Stimulated activated CD4-positive, alpha-beta T cell treated with anti-CD3 and anti-CD28 coated beads, Interleukin-1b, Interleukin-23, amount 100 ng/mL, for 48 hours (primary cell): ENCODE measurements around the gene TFPI.

Experiments
- DNase-seq: peaks from one replicate; pipeline ENCODE4 v3.0.0-alpha.2; 2020

Gene TFPI

GRCh38 chr2:187461294-187462261 is 92.7 kb downstream of the TFPI start:
- DNase-seq = no peak

GRCh38 chr2:187459256-187459655 is 95.0 kb downstream of the TFPI start:
- no peak for DNase-seq

DNA sequence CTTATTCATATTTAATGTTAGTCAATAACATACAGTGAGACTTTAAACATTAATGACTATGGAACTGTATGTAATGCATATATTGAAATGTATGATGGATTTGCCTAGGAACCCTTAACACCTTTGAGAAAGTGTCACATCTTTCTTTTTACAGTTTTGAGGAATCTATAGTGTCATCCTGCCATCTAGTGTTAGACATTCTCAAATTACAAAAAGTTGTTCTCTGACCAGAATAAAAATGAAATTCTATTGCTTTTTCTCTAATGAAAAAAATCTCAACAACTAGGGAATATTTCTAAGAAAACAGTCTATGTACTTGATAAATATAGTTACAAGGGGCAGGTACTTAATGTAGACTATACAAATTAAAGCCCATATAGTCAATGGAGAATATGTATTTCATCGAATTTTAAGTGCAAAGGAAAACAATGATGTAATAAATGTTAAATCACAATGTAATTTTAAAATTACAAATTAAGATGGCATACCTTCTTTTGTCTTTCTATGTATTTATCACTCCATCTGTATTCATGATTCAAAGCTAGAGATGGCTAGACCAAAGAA is 101.1 kb downstream of the TFPI start:
- no peak for DNase-seq

GRCh38 chr2:187451510-187451909 is 102.7 kb downstream of the TFPI start:
- no peak for DNase-seq

DNA sequence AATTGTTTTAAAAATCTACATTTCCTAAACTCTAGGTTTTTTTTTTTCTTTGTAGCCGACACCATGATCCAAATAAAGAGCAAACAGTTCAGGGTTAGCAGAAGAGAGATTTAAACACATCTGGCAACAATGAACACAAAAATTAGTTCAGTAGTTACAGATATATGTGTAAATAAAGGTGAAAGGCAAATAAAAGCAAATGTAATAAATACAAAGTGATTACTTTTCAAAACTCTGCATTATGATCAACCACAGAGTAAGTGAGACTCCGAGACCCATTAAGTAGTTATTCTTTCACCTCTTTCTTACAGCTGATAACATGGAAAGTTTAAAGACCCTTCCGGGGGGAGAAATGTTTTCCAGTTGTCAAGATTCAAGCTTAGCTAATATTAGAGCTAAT is 106.9 kb downstream of the TFPI start:
- no peak for DNase-seq

DNA sequence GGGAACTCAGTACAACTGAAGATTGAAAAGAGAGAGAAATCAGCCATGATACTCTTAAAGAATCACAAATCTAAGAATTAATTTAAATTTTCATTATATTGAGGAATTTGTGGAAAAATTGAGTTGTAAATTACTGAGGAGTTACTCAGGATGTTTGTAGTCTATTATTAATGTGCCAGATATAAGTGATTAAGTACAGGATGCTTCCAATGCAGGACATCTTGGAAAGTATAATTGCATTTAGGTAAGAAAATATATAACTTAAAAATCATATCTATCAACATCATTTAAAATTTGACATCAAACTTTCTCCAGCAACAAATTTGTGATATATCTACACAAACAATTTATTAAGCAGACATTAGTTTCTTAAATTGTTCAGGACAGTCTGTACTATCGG is 107.5 kb downstream of the TFPI start:
- DNase-seq = no peak

- no peak for DNase-seq
Observed at GRCh38 chr2:187445051-187445450, 109.2 kb downstream of the TFPI start.

- no peak for DNase-seq
Observed at GRCh38 chr2:187442778-187443177, 111.5 kb downstream of the TFPI start.

GRCh38 chr2:187442378-187442777 is 111.9 kb downstream of the TFPI start:
- no peak for DNase-seq

DNA sequence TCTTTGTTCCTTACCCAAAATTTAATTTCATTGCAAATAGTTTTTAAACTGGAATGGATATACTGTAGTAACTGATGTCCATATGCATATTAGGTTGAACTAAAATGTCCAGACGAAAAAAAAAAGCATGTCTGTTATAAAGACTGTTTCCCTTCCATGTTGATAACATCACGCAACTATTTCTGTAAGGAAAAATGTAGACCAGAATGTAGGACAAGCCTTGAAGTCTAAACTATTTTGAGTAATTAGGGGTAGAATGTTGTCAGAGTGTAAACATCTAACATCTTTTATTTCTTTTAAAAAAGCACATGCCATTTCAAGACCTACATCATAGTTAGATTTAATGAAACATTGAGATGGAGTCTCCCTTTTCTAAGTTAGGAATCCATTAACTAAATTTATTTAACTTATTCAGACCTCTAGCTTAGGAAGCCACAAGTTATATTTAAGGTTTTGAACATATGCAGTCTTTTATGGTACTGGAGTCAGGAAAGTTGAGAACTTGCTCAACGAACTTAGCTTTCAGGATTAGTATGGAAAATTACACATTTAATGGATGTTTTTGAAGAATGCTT is 114.0 kb downstream of the TFPI start:
- no peak for DNase-seq

DNA sequence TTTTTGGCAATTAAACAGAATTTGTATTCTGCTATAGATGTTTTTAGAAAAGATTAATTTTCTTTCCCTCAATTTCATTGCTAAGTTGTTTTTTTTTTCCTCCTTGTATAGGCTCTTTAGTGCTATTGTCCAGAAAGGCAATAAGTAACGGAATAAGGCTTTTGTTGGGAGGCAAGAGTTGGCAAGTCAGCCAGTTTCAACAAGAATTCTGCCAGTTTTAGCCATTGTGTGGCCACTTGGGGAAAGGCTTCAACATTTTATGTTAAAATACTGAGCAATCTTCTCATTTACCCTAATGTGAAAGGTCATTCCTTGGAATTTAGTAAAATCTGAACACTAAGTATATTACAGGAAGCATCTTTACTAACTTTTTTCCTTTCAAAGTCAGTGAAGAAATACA is 115.8 kb downstream of the TFPI start:
- no peak for DNase-seq

DNA sequence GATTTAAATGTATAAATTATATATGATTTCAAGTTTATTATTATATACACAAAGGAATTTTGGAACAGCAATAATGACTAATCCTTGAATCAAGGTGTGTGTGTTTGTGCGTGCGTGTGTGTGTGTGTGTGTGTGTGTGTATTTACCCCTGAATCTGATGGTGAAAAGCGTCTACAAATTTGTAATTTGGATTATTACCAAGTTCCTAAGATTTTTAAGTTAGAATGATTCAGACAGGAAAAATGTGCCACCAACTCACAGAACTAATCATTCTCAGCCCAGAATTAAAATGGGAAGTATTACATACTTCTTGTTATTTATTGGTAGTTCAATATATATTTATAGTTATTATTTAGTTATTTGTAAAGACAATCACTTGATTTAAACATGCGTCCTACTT is 118.5 kb downstream of the TFPI start:
- no peak for DNase-seq

- DNase-seq = no peak
Observed at GRCh38 chr2:187435078-187435477, 119.2 kb downstream of the TFPI start.

GRCh38 chr2:187434342-187434785 is 119.9 kb downstream of the TFPI start:
- DNase-seq = no peak

- no peak for DNase-seq
Observed at GRCh38 chr2:187431911-187432310, 122.3 kb downstream of the TFPI start.

DNA sequence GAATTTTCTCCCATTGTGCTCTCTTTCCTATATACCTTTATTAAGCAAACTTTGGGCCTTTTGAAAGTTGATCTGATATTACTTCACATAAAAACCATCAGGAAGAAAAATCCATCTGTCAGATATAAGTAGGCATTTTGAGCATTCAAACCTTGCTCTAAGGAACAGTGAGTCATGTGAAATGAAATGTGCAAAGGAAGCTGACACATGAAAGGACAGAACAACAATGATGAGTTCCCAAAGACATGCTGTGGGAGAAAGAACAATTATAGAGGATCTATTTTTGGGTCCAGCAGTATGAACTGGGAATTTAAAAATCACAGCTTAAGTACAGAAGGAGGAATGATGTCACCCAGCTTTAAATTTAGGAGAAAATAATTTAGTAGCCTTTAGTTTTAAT is 124.2 kb downstream of the TFPI start:
- no peak for DNase-seq

GRCh38 chr2:187424146-187424545 is 130.1 kb downstream of the TFPI start:
- DNase-seq = no peak

GRCh38 chr2:187422282-187422681 is 132.0 kb downstream of the TFPI start:
- DNase-seq = no peak

- DNase-seq = no peak
Observed at GRCh38 chr2:187421519-187421918, 132.7 kb downstream of the TFPI start.

GRCh38 chr2:187419808-187420207 is 134.4 kb downstream of the TFPI start:
- no peak for DNase-seq

DNA sequence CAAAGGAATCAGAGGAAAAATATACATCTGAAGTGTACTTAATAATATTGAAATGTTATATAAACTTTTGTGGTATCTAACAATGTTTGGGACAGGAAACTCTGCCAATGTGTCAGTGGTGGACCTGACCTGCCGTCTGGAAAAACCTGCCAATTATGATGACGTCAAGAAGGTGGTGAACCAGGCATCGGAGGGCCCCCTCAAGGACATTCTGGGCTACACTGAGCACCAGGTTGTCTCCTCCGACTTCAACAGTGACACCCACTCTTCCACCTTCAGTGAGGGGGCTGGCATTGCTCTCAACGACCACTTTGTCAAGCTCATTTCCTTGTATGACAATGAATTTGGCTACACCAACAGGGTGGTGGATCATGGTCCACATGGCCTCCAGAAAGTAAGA is 138.8 kb downstream of the TFPI start:
- no peak for DNase-seq
